Trophoblast cell (in vitro differentiated cells and primary cell): Measurements from ENCODE around the gene PBX3.

Experiments
- DNase-seq, 2 donors: peaks; one replicate each; pipeline ENCODE4 v3.0.0-alpha.2; 2016
- H2AFZ ChIP-seq: 2 replicates; pipeline ENCODE4 v1.6.1; 2013; ENCODE audit warnings: low read length, moderate library complexity, mild to moderate bottlenecking; ENCODE audit not compliant: insufficient read depth, poor library complexity
- H2AK5ac ChIP-seq: 2 replicates; pipeline ENCODE4 v1.6.1; 2013; ENCODE audit warnings: mild to moderate bottlenecking, low read length
- H2BK120ac ChIP-seq: 2 replicates; pipeline ENCODE4 v1.6.1; 2013; ENCODE audit warnings: low read length, mild to moderate bottlenecking, moderate library complexity; ENCODE audit not compliant: insufficient read depth, poor library complexity
- H2BK12ac ChIP-seq: 2 replicates; pipeline ENCODE4 v1.6.1; 2013; ENCODE audit warnings: mild to moderate bottlenecking, low read length, moderate library complexity
- H2BK5ac ChIP-seq: 2 replicates; pipeline ENCODE4 v1.6.1; 2013; ENCODE audit warnings: low read length, low read depth, moderate library complexity, mild to moderate bottlenecking; ENCODE audit not compliant: poor library complexity
- H3K14ac ChIP-seq: 2 replicates; pipeline ENCODE4 v1.6.1; 2013; ENCODE audit warnings: mild to moderate bottlenecking, low read length
- H3K18ac ChIP-seq: 2 replicates; pipeline ENCODE4 v1.6.1; 2013; ENCODE audit warnings: mild to moderate bottlenecking, low read length
- H3K23ac ChIP-seq: 2 replicates; pipeline ENCODE4 v1.6.1; 2013; ENCODE audit warnings: low read length
- H3K27ac ChIP-seq: 2 replicates; pipeline ENCODE4 v1.5.1; 2013; ENCODE audit warnings: low read depth, mild to moderate bottlenecking, inconsistent platforms, low read length, moderate library complexity
- H3K27me3 ChIP-seq: 2 replicates; pipeline ENCODE4 v1.6.1; 2013; ENCODE audit warnings: inconsistent platforms, mild to moderate bottlenecking, low read length, moderate library complexity; ENCODE audit not compliant: insufficient read depth
- H3K36me3 ChIP-seq, 2 experiments: 1 replicate in 1 of 2; 2 replicates in 1 of 2; pipeline ENCODE4 v1.6.1; 2013; ENCODE audit warnings: low read length in 2 of 2, mild to moderate bottlenecking in 2 of 2, moderate library complexity in 1 of 2; ENCODE audit not compliant: insufficient read depth in 2 of 2, control insufficient read depth in 1 of 2
- H3K4ac ChIP-seq: 2 replicates; pipeline ENCODE4 v1.6.1; 2013; ENCODE audit warnings: low read depth, mild to moderate bottlenecking, low read length, moderate library complexity
- H3K4me1 ChIP-seq, 2 experiments: 1 replicate in 1 of 2; 2 replicates in 1 of 2; pipeline ENCODE4 v1.6.1; 2013; ENCODE audit warnings: low read length in 2 of 2, mild to moderate bottlenecking in 2 of 2, moderate library complexity in 1 of 2; ENCODE audit not compliant: insufficient read depth in 2 of 2, control insufficient read depth in 1 of 2
- H3K4me2 ChIP-seq: 2 replicates; pipeline ENCODE4 v1.6.1; 2013; ENCODE audit warnings: inconsistent platforms, mild to moderate bottlenecking, low read length, moderate library complexity
- H3K4me3 ChIP-seq: 2 replicates; pipeline ENCODE4 v1.5.1; 2013; ENCODE audit warnings: mild to moderate bottlenecking, low read depth, low read length, inconsistent platforms
- H3K79me1 ChIP-seq: one replicate; pipeline ENCODE4 v1.6.1; 2013; ENCODE audit warnings: low read length
- H3K79me2 ChIP-seq: 2 replicates; pipeline ENCODE4 v1.6.1; 2013; ENCODE audit warnings: low read length, mild to moderate bottlenecking; ENCODE audit not compliant: control insufficient read depth, insufficient read depth, poor library complexity
- H3K9ac ChIP-seq: 2 replicates; pipeline ENCODE4 v1.6.1; 2013; ENCODE audit warnings: mild to moderate bottlenecking, low read length
- H3K9me3 ChIP-seq: 2 replicates; pipeline ENCODE4 v1.6.1; 2013; ENCODE audit warnings: low read depth, mild to moderate bottlenecking, control low read depth, inconsistent platforms, low read length; ENCODE audit not compliant: insufficient read depth
- H4K12ac ChIP-seq: 2 replicates; pipeline ENCODE4 v1.6.1; 2013; ENCODE audit warnings: low read depth, mild to moderate bottlenecking, low read length, moderate library complexity
- H4K8ac ChIP-seq: 2 replicates; pipeline ENCODE4 v1.6.1; 2013; ENCODE audit warnings: low read depth, mild to moderate bottlenecking, low read length, moderate library complexity
- H4K91ac ChIP-seq: one replicate; pipeline ENCODE4 v1.6.1; 2013; ENCODE audit warnings: low read depth, mild to moderate bottlenecking, low read length, moderate library complexity
- WGBS: extraction: QIAGEN DNeasy Blood & Tissue Kit; methylation state at CpG from one replicate; pipeline ENCODE4 v1.1.7; 2013; ENCODE audit warnings: missing lambda C conversion rate; ENCODE audit not compliant: insufficient read length, insufficient coverage; ENCODE audit errors: extremely low coverage; 5-methylcytosine and 5-hydroxymethylcytosine counted together

PBX3 gene

GRCh38 chr9:125896404-125896803 lies 149.2 kb downstream of the PBX3 start:
- Histone ChIP-seq H4K91ac (no peak overlapping the region), H3K4me1 (no peaks in the 10 kb centered on the region), H2AK5ac (no peak overlapping the region), H2BK12ac (no peak overlapping the region), H3K4ac (no peak overlapping the region), H3K36me3 (no peaks in the 10 kb centered on the region), H3K79me2 (no peaks in the 10 kb centered on the region), H3K4me3 (no peak overlapping the region), H4K8ac (no peak overlapping the region), H3K27ac (no peak overlapping the region), H3K9me3 (no peaks in the 10 kb centered on the region), H3K18ac (no peak overlapping the region), H2AFZ (no peak overlapping the region), H2BK120ac (no peak overlapping the region), H3K4me2 (no peak overlapping the region), H3K23ac (no peak overlapping the region), H2BK5ac (no peak overlapping the region), H3K14ac (no peak overlapping the region), H3K79me1 (no peaks in the 10 kb centered on the region), H3K27me3 (no peaks in the 10 kb centered on the region), H3K9ac (no peak overlapping the region), H4K12ac (no peak overlapping the region)
- DNase-seq, result no peak
- WGBS, result no CpG with 5 or more reads among the region's 2 CpGs

- no peak overlapping the region for H3K23ac ChIP-seq
- H3K4me2 ChIP-seq, result no peak overlapping the region
- H3K79me2 ChIP-seq, result no peaks in the 10 kb centered on the region
- no peak overlapping the region for H2BK120ac ChIP-seq
- no peak overlapping the region for H3K27ac ChIP-seq
- H3K36me3 ChIP-seq, result no peaks in the 10 kb centered on the region
- no peak overlapping the region for H4K91ac ChIP-seq
- no peak overlapping the region for H2BK5ac ChIP-seq
- H3K4ac ChIP-seq, result no peak overlapping the region
- H2AFZ ChIP-seq, result no peak overlapping the region
- no peak overlapping the region for H3K14ac ChIP-seq
- H3K4me3 ChIP-seq, result no peak overlapping the region
- H3K9me3 ChIP-seq, result no peaks in the 10 kb centered on the region
- H2BK12ac ChIP-seq, result no peak overlapping the region
- no peak overlapping the region for H4K12ac ChIP-seq
- no peak overlapping the region for H2AK5ac ChIP-seq
- WGBS, result no CpG with 5 or more reads among the region's 2 CpGs
- no peaks in the 10 kb centered on the region for H3K4me1 ChIP-seq
- no peaks in the 10 kb centered on the region for H3K27me3 ChIP-seq
- no peaks in the 10 kb centered on the region for H3K79me1 ChIP-seq
- H3K9ac ChIP-seq, result no peak overlapping the region
- DNase-seq, result no peak
- no peak overlapping the region for H3K18ac ChIP-seq
- no peak overlapping the region for H4K8ac ChIP-seq
Measured at GRCh38 chr9:125896964-125897363, 149.8 kb downstream of the PBX3 start.

DNA sequence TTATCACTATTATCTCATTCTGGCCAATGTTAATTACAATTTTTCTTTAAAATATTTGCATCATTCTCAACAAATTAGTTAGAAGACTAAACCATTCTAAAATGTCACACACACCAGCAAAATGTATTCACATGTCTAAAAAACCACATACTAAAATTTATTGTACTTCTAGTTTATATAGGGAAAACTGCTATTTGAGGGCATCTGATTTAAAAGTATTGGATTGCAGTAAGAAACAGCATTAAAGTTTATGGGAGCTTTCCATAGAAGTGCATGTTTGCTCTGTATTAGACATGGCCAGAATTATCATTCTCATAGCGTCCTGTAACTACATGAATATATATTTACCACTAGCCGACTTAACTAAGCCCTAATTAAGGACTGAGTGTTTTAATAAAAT lies 150.3 kb downstream of the PBX3 start:
- no peak overlapping the region for H4K91ac ChIP-seq
- H4K8ac ChIP-seq, result no peak overlapping the region
- no peaks in the 10 kb centered on the region for H3K4me1 ChIP-seq
- no peak for DNase-seq
- no peak overlapping the region for H3K9ac ChIP-seq
- no peak overlapping the region for H3K18ac ChIP-seq
- no CpG with 5 or more reads among the region's 2 CpGs for WGBS
- no peak overlapping the region for H3K4me2 ChIP-seq
- no peaks in the 10 kb centered on the region for H3K27me3 ChIP-seq
- no peak overlapping the region for H3K23ac ChIP-seq
- H3K79me1 ChIP-seq, result no peaks in the 10 kb centered on the region
- no peak overlapping the region for H3K14ac ChIP-seq
- H4K12ac ChIP-seq, result no peak overlapping the region
- H2BK12ac ChIP-seq, result no peak overlapping the region
- no peak overlapping the region for H2BK120ac ChIP-seq
- no peaks in the 10 kb centered on the region for H3K9me3 ChIP-seq
- H3K36me3 ChIP-seq, result no peaks in the 10 kb centered on the region
- H3K4me3 ChIP-seq, result no peak overlapping the region
- no peaks in the 10 kb centered on the region for H3K79me2 ChIP-seq
- H2AFZ ChIP-seq, result no peak overlapping the region
- H2AK5ac ChIP-seq, result no peak overlapping the region
- H3K4ac ChIP-seq, result no peak overlapping the region
- H2BK5ac ChIP-seq, result no peak overlapping the region
- no peak overlapping the region for H3K27ac ChIP-seq

DNA sequence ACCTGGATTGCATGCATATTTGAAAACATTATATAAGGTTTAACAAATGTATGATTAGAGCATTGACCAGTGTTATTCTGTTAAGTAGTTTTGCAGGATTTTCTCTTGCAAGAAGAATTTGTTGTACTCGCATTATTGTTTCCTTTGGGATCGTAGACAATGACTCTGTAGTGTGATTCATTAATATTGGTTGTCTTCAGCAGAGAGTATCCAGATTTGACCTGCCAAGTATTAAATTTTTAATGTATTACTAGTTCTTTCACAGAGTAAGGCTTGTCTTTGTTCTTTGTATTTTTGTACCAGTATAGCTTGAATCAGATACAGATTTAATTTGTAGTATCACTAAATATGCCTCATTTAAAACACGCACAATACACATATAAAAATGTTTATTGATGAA lies 155.0 kb downstream of the PBX3 start:
- H3K9ac ChIP-seq, result no peak overlapping the region
- H2BK120ac ChIP-seq, result no peak overlapping the region
- H3K36me3 ChIP-seq, result no peaks in the 10 kb centered on the region
- no peak overlapping the region for H3K4me2 ChIP-seq
- H3K4ac ChIP-seq, result no peak overlapping the region
- no peaks in the 10 kb centered on the region for H3K9me3 ChIP-seq
- no peak overlapping the region for H2BK12ac ChIP-seq
- no peaks in the 10 kb centered on the region for H3K79me1 ChIP-seq
- no peak for DNase-seq
- H3K4me1 ChIP-seq, result no peaks in the 10 kb centered on the region
- H2BK5ac ChIP-seq, result no peak overlapping the region
- H3K79me2 ChIP-seq, result no peaks in the 10 kb centered on the region
- H2AK5ac ChIP-seq, result no peak overlapping the region
- H3K14ac ChIP-seq, result no peak overlapping the region
- no CpG with 5 or more reads among the region's 3 CpGs for WGBS
- no peak overlapping the region for H3K23ac ChIP-seq
- H3K27me3 ChIP-seq, result no peaks in the 10 kb centered on the region
- no peak overlapping the region for H3K18ac ChIP-seq
- no peak overlapping the region for H4K91ac ChIP-seq
- no peak overlapping the region for H2AFZ ChIP-seq
- no peak overlapping the region for H3K4me3 ChIP-seq
- no peak overlapping the region for H4K12ac ChIP-seq
- H4K8ac ChIP-seq, result no peak overlapping the region
- no peak overlapping the region for H3K27ac ChIP-seq
